Right kidney (tissue), 1 donor: ENCODE data around the gene CACNA1D.

ENCODE experiments used
- DNase-seq: peaks from one replicate; pipeline ENCODE4 v3.0.0-alpha.2; 2016

CACNA1D gene

GRCh38 chr3:53694046-53694445, 199.6 kb downstream of the CACNA1D start:
- DNase-seq: no peak

GRCh38 chr3:53694666-53695323, 200.4 kb downstream of the CACNA1D start:
- no peak for DNase-seq

- DNase-seq: no peak
These were observed 200.9 kb downstream of the CACNA1D start for GRCh38 chr3:53695324-53695690.

GRCh38 chr3:53696401-53697172, 202.2 kb downstream of the CACNA1D start:
- DNase-seq: no peak

- DNase-seq: no peak
These were observed 206.0 kb downstream of the CACNA1D start for GRCh38 chr3:53700441-53700840.

- DNase-seq: no peak
These were observed 208.5 kb downstream of the CACNA1D start for GRCh38 chr3:53702776-53703530.

GRCh38 chr3:53703630-53704362, 209.4 kb downstream of the CACNA1D start:
- DNase-seq: no peak

- no peak for DNase-seq
These were observed 209.9 kb downstream of the CACNA1D start for GRCh38 chr3:53704363-53704725.

- DNase-seq: peak; percentile 33
These were observed 210.8 kb downstream of the CACNA1D start for GRCh38 chr3:53705024-53705745.

- no peak for DNase-seq
These were observed 211.4 kb downstream of the CACNA1D start for GRCh38 chr3:53705774-53706173.

- no peak for DNase-seq
These were observed 212.8 kb downstream of the CACNA1D start for GRCh38 chr3:53707222-53707621.

GRCh38 chr3:53708001-53708621, 213.7 kb downstream of the CACNA1D start:
- DNase-seq: no peak

- DNase-seq: no peak
These were observed 214.8 kb downstream of the CACNA1D start for GRCh38 chr3:53709256-53709655.

- DNase-seq: peak; percentile 75
These were observed 215.7 kb downstream of the CACNA1D start for GRCh38 chr3:53709860-53710674.

GRCh38 chr3:53711387-53711786, 217.0 kb downstream of the CACNA1D start:
- no peak for DNase-seq

GRCh38 chr3:53712817-53713388, 218.5 kb downstream of the CACNA1D start:
- DNase-seq: no peak

GRCh38 chr3:53713626-53714025, 219.2 kb downstream of the CACNA1D start:
- no peak for DNase-seq

GRCh38 chr3:53715815-53716483, 221.5 kb downstream of the CACNA1D start:
- DNase-seq: no peak

GRCh38 chr3:53716998-53717397, 222.6 kb downstream of the CACNA1D start:
- DNase-seq: no peak

GRCh38 chr3:53718462-53718861, 224.1 kb downstream of the CACNA1D start:
- no peak for DNase-seq
